T47D (cell line): Measurements from ENCODE around the gene RAP1A.

Experiments used
- DNase-seq, 2 experiments: peaks; one replicate each; pipeline versions ENCODE4 v3.0.0 to v3.0.0-alpha.2; 2011 to 2012; ENCODE audit warnings: low read depth in 1 of 2, low spot score in 1 of 2
- JUND ChIP-seq: IDR thresholded peaks from 2 replicates; pipeline ENCODE4 v1.6.1; 2012; ENCODE audit warnings: low read depth
- in situ Hi-C: cut with HindIII; loops from 2 replicates; pipeline ENCODE4 v1.10.0; 2016; ENCODE audit warnings: low sequenced_read_pairs, low pct_unique_long_range_greater_than_20kb

Gene RAP1A

GRCh38 chr1:111727056-111727455 is 107.5 kb downstream of the RAP1A start:
- in situ Hi-C loops, result no loop called here
- no peak for DNase-seq
- no peak for TF ChIP-seq JUND

- no peak for TF ChIP-seq JUND
- DNase-seq, result no peak
- in situ Hi-C loops, result no loop called here
These were observed 109.8 kb downstream of the RAP1A start for GRCh38 chr1:111729271-111729921.

GRCh38 chr1:111729946-111730681 is 110.5 kb downstream of the RAP1A start:
- no peak for DNase-seq
- TF ChIP-seq JUND, result no peak
- in situ Hi-C loops, result no loop called here

- DNase-seq, result no peak
- in situ Hi-C loops, result no loop called here
- no peak for TF ChIP-seq JUND
These were observed 111.1 kb downstream of the RAP1A start for GRCh38 chr1:111730706-111731105.

- DNase-seq, result no peak
- in situ Hi-C loops, result no loop called here
- TF ChIP-seq JUND, result no peak
These were observed 112.4 kb downstream of the RAP1A start for GRCh38 chr1:111731956-111732355.

GRCh38 chr1:111732718-111733117 is 113.1 kb downstream of the RAP1A start:
- DNase-seq, result no peak
- TF ChIP-seq JUND, result no peak
- in situ Hi-C loops, result no loop called here

GRCh38 chr1:111733183-111733991 is 113.8 kb downstream of the RAP1A start:
- in situ Hi-C loops, result no loop called here
- no peak for DNase-seq
- no peak for TF ChIP-seq JUND

- DNase-seq, result no peak
- in situ Hi-C loops, result no loop called here
These were observed 114.4 kb downstream of the RAP1A start for GRCh38 chr1:111733992-111734341.

GRCh38 chr1:111734426-111734825 is 114.8 kb downstream of the RAP1A start:
- in situ Hi-C loops, result no loop called here
- TF ChIP-seq JUND, result no peak
- no peak for DNase-seq

More at GRCh38 chr1:111733992-111734341, 114.4 kb downstream of the RAP1A start:
- TF ChIP-seq JUND, result no peak

- in situ Hi-C loops, result no loop called here
- TF ChIP-seq JUND, result no peak
- no peak for DNase-seq
These were observed 115.3 kb downstream of the RAP1A start for GRCh38 chr1:111734856-111735255.

- DNase-seq, result no peak
- no peak for TF ChIP-seq JUND
- in situ Hi-C loops, result no loop called here
These were observed 115.7 kb downstream of the RAP1A start for GRCh38 chr1:111735321-111735720.

- in situ Hi-C loops, result no loop called here
- no peak for DNase-seq
- no peak for TF ChIP-seq JUND
These were observed 116.4 kb downstream of the RAP1A start for GRCh38 chr1:111735858-111736544.

- no peak for DNase-seq
- in situ Hi-C loops, result no loop called here
- TF ChIP-seq JUND, result no peak
These were observed 117.1 kb downstream of the RAP1A start for GRCh38 chr1:111736548-111737215.
